BLaER1 (cell line): Measurements from ENCODE around the gene ATAD2B.

Experiments
- H3K27ac ChIP-seq: shearing (Covaris generic); formaldehyde crosslinking; 2 replicates; pipeline ENCODE4 v1.8.1; 2022
- H3K27me3 ChIP-seq: shearing (Covaris generic); formaldehyde crosslinking; 2 replicates; pipeline ENCODE4 v1.8.1; 2022
- H3K36me3 ChIP-seq: shearing (Covaris generic); formaldehyde crosslinking; 2 replicates; pipeline ENCODE4 v1.8.1; 2022
- H3K4me1 ChIP-seq: shearing (Covaris generic); formaldehyde crosslinking; 2 replicates; pipeline ENCODE4 v1.8.1; 2022
- H3K4me2 ChIP-seq: shearing (Covaris generic); formaldehyde crosslinking; 2 replicates; pipeline ENCODE4 v1.8.1; 2022
- H3K4me3 ChIP-seq: shearing (Covaris generic); formaldehyde crosslinking; 2 replicates; pipeline ENCODE4 v1.8.1; 2022
- H3K9ac ChIP-seq: shearing (Covaris generic); formaldehyde crosslinking; 2 replicates; pipeline ENCODE4 v1.8.1; 2022
- H3K9me3 ChIP-seq: shearing (Covaris generic); formaldehyde crosslinking; 2 replicates; pipeline ENCODE4 v1.8.1; 2022
- H4K20me1 ChIP-seq: shearing (Covaris generic); formaldehyde crosslinking; 2 replicates; pipeline ENCODE4 v1.8.1; 2022
- Cebpa-rat ChIP-seq: shearing (Covaris generic); IDR thresholded peaks from 2 replicates; pipeline ENCODE4 v1.8.1; 2022

Gene ATAD2B

GRCh38 chr2:23722255-23722654, 204.7 kb downstream of the ATAD2B start:
- Histone ChIP-seq H3K4me2 (no peak overlapping the region), H3K27ac (no peak overlapping the region), H3K9me3 (peaks cover 28% of the 10 kb centered on the region), H3K9ac (no peak overlapping the region), H3K4me1 (no peaks in the 10 kb centered on the region), H3K27me3 (no peaks in the 10 kb centered on the region), H3K4me3 (no peak overlapping the region), H3K36me3 (peaks cover 39% of the 10 kb centered on the region), H4K20me1 (no peaks in the 10 kb centered on the region)
- no peak for TF ChIP-seq Cebpa-rat

- H3K9me3 ChIP-seq = peaks cover 28% of the 10 kb centered on the region
- no peak overlapping the region for H3K9ac ChIP-seq
- no peaks in the 10 kb centered on the region for H3K27me3 ChIP-seq
- H4K20me1 ChIP-seq = no peaks in the 10 kb centered on the region
- H3K27ac ChIP-seq = no peak overlapping the region
- no peak overlapping the region for H3K4me2 ChIP-seq
- H3K4me1 ChIP-seq = no peaks in the 10 kb centered on the region
- H3K4me3 ChIP-seq = no peak overlapping the region
- no peak for TF ChIP-seq Cebpa-rat
- H3K36me3 ChIP-seq = peaks cover 39% of the 10 kb centered on the region
Observed at GRCh38 chr2:23721454-23721826, 205.5 kb downstream of the ATAD2B start.

DNA sequence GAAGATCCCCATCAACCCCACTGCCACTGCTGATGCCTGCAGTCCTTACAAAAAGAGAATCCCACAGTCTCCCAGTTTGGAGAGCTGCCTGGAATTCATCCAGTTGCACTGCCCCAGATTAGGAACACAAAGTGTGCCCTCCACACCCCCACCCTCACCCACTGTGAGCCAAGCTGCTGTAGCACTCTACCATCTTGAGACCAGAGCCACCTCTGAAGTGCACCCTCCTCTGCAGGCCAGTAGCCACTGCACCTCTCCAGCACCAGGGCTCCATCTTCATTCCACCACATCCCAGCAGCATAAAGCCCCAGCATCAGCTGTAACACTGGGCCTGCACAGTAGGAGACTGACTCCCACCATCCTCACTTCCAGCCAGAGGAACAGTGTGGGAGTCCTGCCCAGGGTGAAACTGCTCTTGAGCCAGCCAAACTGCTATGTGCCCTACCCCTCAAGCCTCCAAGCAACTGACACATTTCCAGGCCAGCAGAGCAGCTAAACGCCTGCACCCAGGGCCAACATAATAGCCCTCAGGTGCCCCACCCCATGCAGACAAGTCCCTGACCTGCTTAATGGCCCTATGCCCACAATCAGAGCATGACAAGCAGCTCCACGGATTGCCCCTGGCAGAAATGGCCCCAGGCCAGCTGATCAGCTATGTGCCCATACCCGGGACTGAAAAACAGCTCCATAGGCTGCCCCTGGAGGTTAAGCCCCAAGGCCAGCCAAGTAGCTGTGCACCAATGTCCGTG, 206.0 kb downstream of the ATAD2B start:
- Histone ChIP-seq H3K4me1 (no peaks in the 10 kb centered on the region), H3K36me3 (peaks cover 37% of the 10 kb centered on the region), H3K4me3 (no peak overlapping the region), H3K4me2 (no peak overlapping the region), H3K9ac (no peak overlapping the region), H3K9me3 (peaks cover 28% of the 10 kb centered on the region), H3K27me3 (no peaks in the 10 kb centered on the region), H3K27ac (no peak overlapping the region), H4K20me1 (no peaks in the 10 kb centered on the region)
- no peak for TF ChIP-seq Cebpa-rat

GRCh38 chr2:23719716-23720115, 207.2 kb downstream of the ATAD2B start:
- H3K4me2 ChIP-seq = no peak overlapping the region
- TF ChIP-seq Cebpa-rat = no peak

GRCh38 chr2:23718931-23719700, 207.8 kb downstream of the ATAD2B start:
- Histone ChIP-seq H3K4me1 (no peaks in the 10 kb centered on the region), H3K36me3 (peaks cover 35% of the 10 kb centered on the region), H3K27me3 (no peaks in the 10 kb centered on the region), H3K9me3 (peaks cover 28% of the 10 kb centered on the region), H3K27ac (no peak overlapping the region), H3K9ac (no peak overlapping the region), H3K4me2 (no peak overlapping the region), H4K20me1 (no peaks in the 10 kb centered on the region), H3K4me3 (no peak overlapping the region)
- no peak for TF ChIP-seq Cebpa-rat

More at GRCh38 chr2:23719716-23720115, 207.2 kb downstream of the ATAD2B start:
- peaks cover 35% of the 10 kb centered on the region for H3K36me3 ChIP-seq
- H3K4me3 ChIP-seq = no peak overlapping the region
- no peaks in the 10 kb centered on the region for H3K27me3 ChIP-seq
- H3K4me1 ChIP-seq = no peaks in the 10 kb centered on the region
- H3K9ac ChIP-seq = no peak overlapping the region
- no peak overlapping the region for H3K27ac ChIP-seq
- peaks cover 28% of the 10 kb centered on the region for H3K9me3 ChIP-seq
- no peaks in the 10 kb centered on the region for H4K20me1 ChIP-seq

DNA sequence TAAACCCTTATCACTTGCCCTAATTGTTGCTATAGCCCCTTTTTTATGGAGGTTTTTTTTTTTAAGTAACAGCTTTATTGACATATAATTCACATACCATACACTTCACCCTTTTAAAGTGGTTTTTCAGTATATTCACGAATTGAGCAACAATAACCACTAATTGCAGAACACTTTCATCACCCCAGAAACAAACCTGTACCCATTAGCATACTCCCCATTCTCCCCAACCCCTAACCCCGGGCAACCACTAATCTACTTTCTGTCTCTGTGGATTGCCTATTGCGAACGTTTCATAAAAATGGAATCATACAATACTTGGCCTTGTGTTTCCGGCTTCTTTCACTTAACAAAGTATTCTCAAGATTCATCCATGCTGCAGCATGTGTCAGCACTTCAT, 213.6 kb downstream of the ATAD2B start:
- H3K27me3 ChIP-seq = no peaks in the 10 kb centered on the region
- no peak for TF ChIP-seq Cebpa-rat
- no peak overlapping the region for H3K4me2 ChIP-seq
- H3K4me1 ChIP-seq = no peaks in the 10 kb centered on the region
- no peaks in the 10 kb centered on the region for H3K9me3 ChIP-seq
- no peaks in the 10 kb centered on the region for H4K20me1 ChIP-seq
- no peak overlapping the region for H3K4me3 ChIP-seq
- H3K9ac ChIP-seq = no peak overlapping the region
- no peak overlapping the region for H3K27ac ChIP-seq
- H3K36me3 ChIP-seq = peaks cover 22% of the 10 kb centered on the region

DNA sequence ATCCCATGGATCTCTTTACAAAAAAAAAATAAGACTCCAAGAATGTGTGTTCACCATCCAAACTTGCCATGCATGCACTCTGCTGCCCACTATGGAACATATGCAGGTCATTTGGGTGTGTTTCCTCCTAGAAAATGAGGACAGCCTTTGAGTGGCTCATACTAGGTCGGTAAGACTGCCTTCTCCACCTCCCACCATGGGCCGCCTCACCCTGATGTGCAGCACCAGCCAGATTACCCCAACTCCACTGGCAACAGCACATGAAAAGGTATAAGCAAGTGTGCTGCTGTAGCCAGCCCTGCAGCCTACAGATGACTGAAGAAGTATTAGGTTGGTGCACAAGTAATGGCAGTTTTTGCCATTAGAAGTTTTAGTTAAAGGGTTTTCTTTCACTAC, 214.2 kb downstream of the ATAD2B start:
- no peak for TF ChIP-seq Cebpa-rat
- H3K9ac ChIP-seq = no peak overlapping the region
- H3K9me3 ChIP-seq = no peaks in the 10 kb centered on the region
- no peak overlapping the region for H3K27ac ChIP-seq
- H3K4me1 ChIP-seq = no peaks in the 10 kb centered on the region
- H3K36me3 ChIP-seq = peaks cover 24% of the 10 kb centered on the region
- no peak overlapping the region for H3K4me2 ChIP-seq
- H3K4me3 ChIP-seq = no peak overlapping the region
- H3K27me3 ChIP-seq = no peaks in the 10 kb centered on the region
- no peaks in the 10 kb centered on the region for H4K20me1 ChIP-seq

GRCh38 chr2:23711979-23712755, 214.8 kb downstream of the ATAD2B start:
- no peak for TF ChIP-seq Cebpa-rat
- H3K4me2 ChIP-seq = no peak overlapping the region
- peaks cover 24% of the 10 kb centered on the region for H3K36me3 ChIP-seq
- H3K9me3 ChIP-seq = no peaks in the 10 kb centered on the region
- no peak overlapping the region for H3K4me3 ChIP-seq
- H3K27me3 ChIP-seq = no peaks in the 10 kb centered on the region
- H3K9ac ChIP-seq = no peak overlapping the region
- H4K20me1 ChIP-seq = no peaks in the 10 kb centered on the region
- H3K27ac ChIP-seq = no peak overlapping the region
- H3K4me1 ChIP-seq = no peaks in the 10 kb centered on the region

DNA sequence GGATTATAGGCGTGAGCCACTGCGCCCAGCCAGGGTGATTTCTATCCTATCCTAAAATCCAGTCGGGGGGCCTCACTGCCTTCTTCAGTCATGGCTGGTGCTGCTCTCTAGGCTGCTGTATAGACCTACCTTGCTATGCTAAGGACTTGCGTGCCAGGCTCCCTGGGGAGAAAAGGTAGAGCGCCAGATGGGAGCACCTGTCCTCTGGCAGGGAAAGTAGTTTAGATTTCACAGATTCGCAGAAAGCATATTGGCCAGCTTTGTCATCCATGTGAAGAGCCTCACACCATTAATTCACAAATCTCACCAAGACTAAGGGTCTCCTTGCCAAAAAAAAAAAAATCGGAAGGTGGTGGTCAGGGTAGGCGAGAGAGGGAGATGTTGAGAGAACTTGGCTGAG, 217.6 kb downstream of the ATAD2B start:
- no peak overlapping the region for H3K4me3 ChIP-seq
- no peaks in the 10 kb centered on the region; the same call in 1 of the 2 replicates for H3K27me3 ChIP-seq
- H3K4me1 ChIP-seq = no peaks in the 10 kb centered on the region; the same call in 1 of the 2 replicates
- peaks cover 30% of the 10 kb centered on the region for H3K36me3 ChIP-seq
- no peak overlapping the region for H3K9ac ChIP-seq
- no peaks in the 10 kb centered on the region for H4K20me1 ChIP-seq
- no peak for TF ChIP-seq Cebpa-rat
- no peak overlapping the region for H3K4me2 ChIP-seq
- no peaks in the 10 kb centered on the region for H3K9me3 ChIP-seq
- H3K27ac ChIP-seq = no peak overlapping the region
